ENCODE data around the gene XPNPEP2.

The XPNPEP2 gene

DNA sequence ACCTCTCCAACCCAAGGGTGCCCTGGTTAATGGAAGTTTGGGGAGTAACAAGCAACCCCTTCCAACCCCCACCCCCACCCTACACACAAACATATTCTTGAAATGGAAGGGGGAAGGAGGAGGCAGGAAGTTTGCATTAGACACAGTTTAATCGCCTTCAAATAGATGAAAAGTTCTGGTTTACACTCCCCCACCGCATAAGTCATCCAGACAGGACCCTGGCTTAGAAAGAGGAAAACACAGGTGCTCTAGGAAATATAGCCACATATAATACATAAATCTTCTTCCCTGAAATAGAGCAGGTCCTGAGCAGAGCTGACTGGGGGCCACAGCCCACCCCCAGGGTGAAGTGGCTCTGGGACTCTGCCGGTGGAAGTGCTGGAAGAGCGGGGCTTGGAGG, 66.0 kb downstream of the XPNPEP2 start:
- no peak for DNase-seq

GRCh38 chrX:129808158-129808828, 69.5 kb downstream of the XPNPEP2 start:
- DNase-seq, result no peak

GRCh38 chrX:129808829-129809796, 70.3 kb downstream of the XPNPEP2 start:
- DNase-seq, result no peak

DNA sequence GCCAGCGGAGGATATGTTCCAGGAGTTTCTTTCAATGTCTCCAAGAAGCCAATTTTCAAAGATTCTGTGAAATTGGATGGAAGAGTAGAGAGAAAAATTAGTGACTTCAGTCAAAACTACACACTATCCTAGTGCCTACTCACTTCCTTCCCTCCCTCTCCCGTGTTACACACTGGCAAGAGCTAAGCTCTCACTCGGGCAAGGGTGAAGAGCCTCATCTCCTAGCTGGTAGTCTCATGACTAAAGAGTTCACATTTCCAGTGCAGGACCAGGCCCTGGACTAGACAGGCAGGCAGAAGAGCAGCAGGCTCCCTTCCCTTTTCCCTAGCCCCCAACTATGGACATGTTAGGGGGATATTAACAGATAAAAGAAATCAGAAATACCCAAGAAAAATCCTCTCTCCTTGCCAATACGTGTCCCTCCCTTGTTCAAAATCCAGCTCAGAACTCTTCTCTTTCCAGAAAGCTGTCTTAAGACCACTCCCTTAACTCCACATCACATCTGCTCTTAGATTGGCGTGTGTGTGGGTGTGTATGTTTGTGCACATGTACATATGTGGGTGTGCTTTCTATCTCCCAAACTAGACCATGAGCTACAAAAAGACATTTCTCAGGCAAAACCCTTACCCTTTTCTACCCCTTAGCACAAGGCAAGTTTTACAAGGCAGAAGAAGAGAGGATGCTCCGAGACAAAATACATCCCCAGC, 75.0 kb downstream of the XPNPEP2 start:
- DNase-seq, result no peak

GRCh38 chrX:129818123-129818522, 79.3 kb downstream of the XPNPEP2 start:
- no peak for DNase-seq
